Measurements from ENCODE around the gene CDK5R1.

DNA sequence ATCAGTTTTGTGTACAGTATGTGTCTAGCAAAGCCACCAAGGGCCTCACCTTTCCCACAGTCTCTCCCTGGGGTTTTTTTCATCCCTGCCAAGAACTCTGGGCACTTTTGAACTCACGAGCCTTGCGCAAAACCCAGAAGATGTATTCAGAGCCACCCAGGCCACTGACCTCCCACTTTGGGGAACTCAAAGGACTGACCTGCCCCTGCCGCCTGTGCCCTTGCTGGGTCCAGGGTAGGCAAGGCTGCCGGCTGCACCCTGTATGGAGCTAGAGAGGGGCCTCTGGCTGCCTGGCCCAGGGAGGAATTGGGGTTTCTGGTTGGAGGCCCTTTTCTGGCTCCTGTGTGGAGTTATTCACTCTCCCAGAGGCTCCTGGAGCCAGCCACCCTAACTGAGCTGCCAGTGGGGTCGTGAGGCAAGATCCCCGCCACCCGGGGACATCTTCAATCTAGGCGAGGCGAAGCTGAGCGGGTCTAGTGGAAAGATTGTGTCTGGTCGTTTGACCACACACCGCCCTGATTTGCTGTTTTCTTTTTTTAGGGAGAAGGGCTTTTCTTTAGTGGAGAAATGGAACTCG is 1.9 kb downstream of the CDK5R1 start:
- no peak for TF ChIP-seq EZH2 (IDR thresholded peaks at IDR 0.05; ENCODE audit: low read length)
- TF ChIP-seq, protein P1, sequence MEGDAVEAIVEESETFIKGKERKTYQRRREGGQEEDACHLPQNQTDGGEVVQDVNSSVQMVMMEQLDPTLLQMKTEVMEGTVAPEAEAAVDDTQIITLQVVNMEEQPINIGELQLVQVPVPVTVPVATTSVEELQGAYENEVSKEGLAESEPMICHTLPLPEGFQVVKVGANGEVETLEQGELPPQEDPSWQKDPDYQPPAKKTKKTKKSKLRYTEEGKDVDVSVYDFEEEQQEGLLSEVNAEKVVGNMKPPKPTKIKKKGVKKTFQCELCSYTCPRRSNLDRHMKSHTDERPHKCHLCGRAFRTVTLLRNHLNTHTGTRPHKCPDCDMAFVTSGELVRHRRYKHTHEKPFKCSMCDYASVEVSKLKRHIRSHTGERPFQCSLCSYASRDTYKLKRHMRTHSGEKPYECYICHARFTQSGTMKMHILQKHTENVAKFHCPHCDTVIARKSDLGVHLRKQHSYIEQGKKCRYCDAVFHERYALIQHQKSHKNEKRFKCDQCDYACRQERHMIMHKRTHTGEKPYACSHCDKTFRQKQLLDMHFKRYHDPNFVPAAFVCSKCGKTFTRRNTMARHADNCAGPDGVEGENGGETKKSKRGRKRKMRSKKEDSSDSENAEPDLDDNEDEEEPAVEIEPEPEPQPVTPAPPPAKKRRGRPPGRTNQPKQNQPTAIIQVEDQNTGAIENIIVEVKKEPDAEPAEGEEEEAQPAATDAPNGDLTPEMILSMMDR (optimal IDR thresholded peaks at IDR 0.05 in 1 of 3, IDR thresholded peaks at IDR 0.05 in 1 of 3, conservative IDR thresholded peaks at IDR 0.05 in 1 of 3; ENCODE audit: extremely low read depth in 1 of 3, insufficient read depth in 2 of 3, low read length in 3 of 3), result no peak

Measured in keratinocyte (primary cell).